ENCODE measurements around the gene C3.

GRCh38 chr19:6725513-6726231 lies 5.2 kb upstream of the C3 start:
- TF ChIP-seq, protein P1, sequence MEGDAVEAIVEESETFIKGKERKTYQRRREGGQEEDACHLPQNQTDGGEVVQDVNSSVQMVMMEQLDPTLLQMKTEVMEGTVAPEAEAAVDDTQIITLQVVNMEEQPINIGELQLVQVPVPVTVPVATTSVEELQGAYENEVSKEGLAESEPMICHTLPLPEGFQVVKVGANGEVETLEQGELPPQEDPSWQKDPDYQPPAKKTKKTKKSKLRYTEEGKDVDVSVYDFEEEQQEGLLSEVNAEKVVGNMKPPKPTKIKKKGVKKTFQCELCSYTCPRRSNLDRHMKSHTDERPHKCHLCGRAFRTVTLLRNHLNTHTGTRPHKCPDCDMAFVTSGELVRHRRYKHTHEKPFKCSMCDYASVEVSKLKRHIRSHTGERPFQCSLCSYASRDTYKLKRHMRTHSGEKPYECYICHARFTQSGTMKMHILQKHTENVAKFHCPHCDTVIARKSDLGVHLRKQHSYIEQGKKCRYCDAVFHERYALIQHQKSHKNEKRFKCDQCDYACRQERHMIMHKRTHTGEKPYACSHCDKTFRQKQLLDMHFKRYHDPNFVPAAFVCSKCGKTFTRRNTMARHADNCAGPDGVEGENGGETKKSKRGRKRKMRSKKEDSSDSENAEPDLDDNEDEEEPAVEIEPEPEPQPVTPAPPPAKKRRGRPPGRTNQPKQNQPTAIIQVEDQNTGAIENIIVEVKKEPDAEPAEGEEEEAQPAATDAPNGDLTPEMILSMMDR (IDR thresholded peaks at IDR 0.05): no peak
- no peak for TF ChIP-seq POLR2A (IDR thresholded peaks at IDR 0.05)

Data from Peyer's patch (tissue), 4 donors.